H9 (cell line): ENCODE results near the gene IGIP. TPM values are rescaled to one million over a fixed set of nuclear protein-coding genes. Genes with fewer than 3 reads are reported as not detected.

Experiments used
- DNase-seq: peaks from one replicate; pipeline ENCODE4 v3.0.0-alpha.2; 2017
- H2AFZ ChIP-seq: one replicate; pipeline ENCODE4 v1.6.1; 2013; ENCODE audit warnings: mild to moderate bottlenecking, low read length, control low read depth, moderate library complexity
- H2AK5ac ChIP-seq: 2 replicates; pipeline ENCODE4 v1.6.1; 2013; ENCODE audit warnings: low read length, control low read depth, mixed read lengths; ENCODE audit not compliant: insufficient read length
- H2BK120ac ChIP-seq: one replicate; pipeline ENCODE4 v1.6.1; 2013; ENCODE audit warnings: low read depth, mild to moderate bottlenecking, low read length, control low read depth, inconsistent platforms; ENCODE audit not compliant: poor library complexity, severe bottlenecking
- H2BK12ac ChIP-seq: 2 replicates; pipeline ENCODE4 v1.6.1; 2013; ENCODE audit warnings: low read length, control low read depth, mixed read lengths, low read depth; ENCODE audit not compliant: insufficient read length
- H2BK15ac ChIP-seq: 2 replicates; pipeline ENCODE4 v1.6.1; 2013; ENCODE audit warnings: low read depth, low read length, control low read depth
- H2BK20ac ChIP-seq: one replicate; pipeline ENCODE4 v1.6.1; 2013; ENCODE audit warnings: low read depth, mild to moderate bottlenecking, low read length, control low read depth, inconsistent platforms; ENCODE audit not compliant: poor library complexity, severe bottlenecking
- H2BK5ac ChIP-seq: 2 replicates; pipeline ENCODE4 v1.6.1; 2013; ENCODE audit warnings: low read length, control low read depth, mixed read lengths; ENCODE audit not compliant: insufficient read length
- H3K14ac ChIP-seq: 2 replicates; pipeline ENCODE4 v1.6.1; 2013; ENCODE audit warnings: low read length, control low read depth; ENCODE audit not compliant: insufficient read depth
- H3K18ac ChIP-seq: 2 replicates; pipeline ENCODE4 v1.6.1; 2013; ENCODE audit warnings: low read depth, mild to moderate bottlenecking, mixed read lengths, low read length, control low read depth; ENCODE audit not compliant: insufficient read length
- H3K23ac ChIP-seq: 2 replicates; pipeline ENCODE4 v1.6.1; 2013; ENCODE audit warnings: low read length, control low read depth, mixed read lengths, low read depth; ENCODE audit not compliant: insufficient read length
- H3K23me2 ChIP-seq: 2 replicates; pipeline ENCODE4 v1.6.1; 2013; ENCODE audit warnings: low read depth, mild to moderate bottlenecking, mixed read lengths, low read length, control low read depth; ENCODE audit not compliant: insufficient read length, poor library complexity, severe bottlenecking
- H3K27ac ChIP-seq: 2 replicates; pipeline ENCODE4 v1.5.1; 2013; ENCODE audit warnings: low read length, control low read depth, mixed read lengths, low read depth; ENCODE audit not compliant: insufficient read length
- H3K27me3 ChIP-seq: 2 replicates; pipeline ENCODE4 v1.6.1; 2013; ENCODE audit warnings: low read length, control low read depth, inconsistent platforms; ENCODE audit not compliant: insufficient read depth
- H3K4ac ChIP-seq: 2 replicates; pipeline ENCODE4 v1.6.1; 2013; ENCODE audit warnings: low read depth, mild to moderate bottlenecking, control low read depth, inconsistent platforms, low read length, moderate library complexity
- H3K4me1 ChIP-seq: 2 replicates; pipeline ENCODE4 v1.6.1; 2013; ENCODE audit warnings: low read length, control low read depth, inconsistent platforms; ENCODE audit not compliant: insufficient read depth
- H3K4me2 ChIP-seq: 2 replicates; pipeline ENCODE4 v1.6.1; 2013; ENCODE audit warnings: low read length, control low read depth, mixed read lengths; ENCODE audit not compliant: insufficient read length, insufficient read depth
- H3K56ac ChIP-seq: 2 replicates; pipeline ENCODE4 v1.6.1; 2013; ENCODE audit warnings: low read depth, mild to moderate bottlenecking, mixed read lengths, low read length, control low read depth; ENCODE audit not compliant: insufficient read length
- H3K79me1 ChIP-seq: 2 replicates; pipeline ENCODE4 v1.6.1; 2013; ENCODE audit warnings: low read depth, mild to moderate bottlenecking, moderate library complexity, low read length, control low read depth, inconsistent platforms; ENCODE audit not compliant: insufficient read depth, poor library complexity, severe bottlenecking
- H3K79me2 ChIP-seq: 2 replicates; pipeline ENCODE4 v1.6.1; 2013; ENCODE audit warnings: low read length, control low read depth, inconsistent platforms; ENCODE audit not compliant: insufficient read depth
- H3K9ac ChIP-seq: 2 replicates; pipeline ENCODE4 v1.6.1; 2013; ENCODE audit warnings: low read length, control low read depth, mixed read lengths; ENCODE audit not compliant: insufficient read length; ENCODE audit errors: extremely low read depth
- H3K9me3 ChIP-seq: one replicate; pipeline ENCODE4 v1.6.1; 2013; ENCODE audit warnings: low read depth, low read length, inconsistent platforms; ENCODE audit not compliant: control insufficient read depth
- H3T11ph ChIP-seq: one replicate; pipeline ENCODE4 v1.6.1; 2013; ENCODE audit warnings: mild to moderate bottlenecking, low read length, control low read depth, inconsistent platforms
- H4K20me1 ChIP-seq: one replicate; pipeline ENCODE4 v1.6.1; 2013; ENCODE audit not compliant: control insufficient read depth, insufficient read length, insufficient read depth
- H4K5ac ChIP-seq: 2 replicates; pipeline ENCODE4 v1.6.1; 2013; ENCODE audit warnings: low read depth, mild to moderate bottlenecking, mixed read lengths, low read length, control low read depth; ENCODE audit not compliant: insufficient read length
- H4K8ac ChIP-seq: replicated peaks from 2 replicates; pipeline ENCODE4 v1.6.1; 2013; ENCODE audit warnings: low read length, control low read depth, mixed read lengths, low read depth; ENCODE audit not compliant: insufficient read length
- H4K91ac ChIP-seq: 2 replicates; pipeline ENCODE4 v1.6.1; 2013; ENCODE audit warnings: low read depth, mild to moderate bottlenecking, moderate library complexity, mixed read lengths, low read length, control low read depth; ENCODE audit not compliant: insufficient read length
- H3K27ac Mint-ChIP-seq, 3 experiments: 2 replicates in 2 of 3; 3 replicates in 1 of 3; pipeline ENCODE4 v1.8.0; 2020 to 2021; ENCODE audit warnings: mixed read lengths in 3 of 3, mild to moderate bottlenecking in 1 of 3, moderate library complexity in 1 of 3
- H3K27me3 Mint-ChIP-seq: 2 replicates; pipeline ENCODE4 v1.8.0; 2021; ENCODE audit warnings: low read depth, mild to moderate bottlenecking, moderate library complexity, mixed read lengths
- H3K36me3 Mint-ChIP-seq, 3 experiments: 2 replicates in 2 of 3; 3 replicates in 1 of 3; pipeline ENCODE4 v1.8.0; 2020 to 2021; ENCODE audit warnings: low read depth in 3 of 3, mixed read lengths in 3 of 3; ENCODE audit not compliant: insufficient read depth in 1 of 3
- H3K4me1 Mint-ChIP-seq, 2 experiments: 2 replicates each; pipeline ENCODE4 v1.8.0; 2020; ENCODE audit warnings: mixed read lengths in 2 of 2
- H3K4me3 Mint-ChIP-seq, 2 experiments: 2 replicates in 1 of 2; 3 replicates in 1 of 2; pipeline ENCODE4 v1.8.0; 2020 to 2021; ENCODE audit warnings: mild to moderate bottlenecking in 2 of 2, mixed read lengths in 2 of 2, moderate library complexity in 1 of 2
- H3K9me3 Mint-ChIP-seq, 2 experiments: 2 replicates in 1 of 2; 3 replicates in 1 of 2; pipeline ENCODE4 v1.8.0; 2020; ENCODE audit warnings: mild to moderate bottlenecking in 2 of 2, mixed read lengths in 2 of 2, moderate library complexity in 1 of 2
- CTCF ChIP-seq: fragments of 200-600 bp; sonication (generic); conservative IDR thresholded peaks from 3 replicates; pipeline ENCODE4 v1.8.0; 2021; ENCODE audit warnings: antibody characterized with exemption, mild to moderate bottlenecking
- WGBS: extraction: QIAGEN DNeasy Blood & Tissue Kit; methylation state at CpG from one replicate; pipeline ENCODE4 v1.1.7; 2013; ENCODE audit warnings: missing lambda C conversion rate, low lambda C conversion rate, mixed read lengths; ENCODE audit not compliant: insufficient read length; ENCODE audit errors: extremely low coverage; 5-methylcytosine and 5-hydroxymethylcytosine counted together
- total RNA-seq: library from RNA; stranded (reverse); gene quantifications from 2 replicates; pipeline ENCODE4 v1.2.1, GENCODE V29; 2021

IGIP gene
- total RNA-seq, 1 experiment from 2014 or later = 0.52 TPM

GRCh38 chr5:140111859-140112551, 13.7 kb upstream of the IGIP start:
- no peak overlapping the region for H3K27ac Mint-ChIP-seq
- Histone ChIP-seq H3K27me3 (peaks cover 26% of the 10 kb centered on the region), H2AFZ (no peak overlapping the region), H3K9ac (no peak overlapping the region), H3K4me1 (peaks cover 5% of the 10 kb centered on the region; the same call in 1 of the 2 replicates), H3K14ac (no peak overlapping the region), H3K27ac (no peak overlapping the region), H3K23ac (no peak overlapping the region), H2BK20ac (no peak overlapping the region), H2BK15ac (no peak overlapping the region), H2AK5ac (no peak overlapping the region), H4K20me1 (no peaks in the 10 kb centered on the region), H3K9me3 (no peaks in the 10 kb centered on the region), H3K4ac (no peak overlapping the region), H3K23me2 (peaks cover 35% of the 10 kb centered on the region), H2BK12ac (no peak overlapping the region), H3K56ac (no peak overlapping the region), H3K18ac (no peak overlapping the region), H3K4me2 (peak overlapping the region; percentile 88), H2BK5ac (no peak overlapping the region), H4K5ac (no peak overlapping the region), H3T11ph (no peak overlapping the region), H4K91ac (no peak overlapping the region), H3K79me1 (no peaks in the 10 kb centered on the region), H4K8ac (no peak overlapping the region), H2BK120ac (no peak overlapping the region), H3K79me2 (no peaks in the 10 kb centered on the region)
- WGBS = no CpG with 5 or more reads among the region's 8 CpGs
- peaks cover 81% of the 10 kb centered on the region for H3K27me3 Mint-ChIP-seq
- H3K4me3 Mint-ChIP-seq = peak overlapping the region in 1 of 2 experiments; percentile 88; a peak in 3 of 5 replicates
- H3K4me1 Mint-ChIP-seq = peaks cover 39 to 41% of the 10 kb centered on the region in 2 experiments
- no peak for DNase-seq
- no peak for TF ChIP-seq CTCF
- no peaks in the 10 kb centered on the region for H3K36me3 Mint-ChIP-seq
- no peaks in the 10 kb centered on the region for H3K9me3 Mint-ChIP-seq
